ENCODE measurements around the gene CBR1. TPM values are rescaled to one million over a fixed set of nuclear protein-coding genes. Genes with fewer than 3 reads are reported as not detected.

CBR1 gene
- total and polyA plus RNA-seq, 2 of the 8 experiments (the other 6 are each of a cell fraction or from before 2014, with no cell fraction given), result 1.8 to 207 TPM

- no peak overlapping the region for H4K8ac ChIP-seq (ENCODE audit: extremely low read depth, insufficient read depth, low read length)
- no peak overlapping the region for H2BK120ac ChIP-seq (replicated peaks; ENCODE audit: low read depth, low read length)
- H3K36me3 ChIP-seq (ENCODE audit: control insufficient read depth in 2 of 4, insufficient read depth in 4 of 4, low read length in 3 of 4), result peaks cover 22 to 77% (median 63%) of the 10 kb centered on the region in 4 experiments; a peak in 7 of 8 replicates
- peaks cover 0 to 4% of the 10 kb centered on the region in 2 experiments for H4K20me1 ChIP-seq (replicated peaks in 1 of 2; ENCODE audit: control insufficient read depth in 1 of 2, insufficient read depth in 2 of 2, low read length in 2 of 2)
- POLR2A ChIA-PET (ENCODE audit: partially characterized antibody), result interaction anchor here (0.7 to 1.5 kb wide), 2 partner anchors 59 to 75 kb away, joined by 3 read pairs; no protein-coding TSS in a partner anchor
- H3K4me2 ChIP-seq (ENCODE audit: insufficient read depth in 1 of 2, low read depth in 2 of 2, low read length in 2 of 2), result no peak overlapping the region
- no peak overlapping the region for H3K23ac ChIP-seq (ENCODE audit: insufficient read length)
- no peak overlapping the region for H2BK12ac ChIP-seq (ENCODE audit: low read depth, low read length)
- no peak overlapping the region for H2AK5ac ChIP-seq (ENCODE audit: low read depth, low read length)
- H3K18ac ChIP-seq (ENCODE audit: extremely low read depth, low read length), result no peak overlapping the region
- H2BK5ac ChIP-seq (ENCODE audit: low read depth, low read length), result no peak overlapping the region
- H3K4me1 ChIP-seq (replicated peaks in 1 of 4; ENCODE audit: control insufficient read depth in 3 of 4, insufficient read depth in 4 of 4, low read length in 3 of 4), result peaks cover 0 to 3% (median 0%) of the 10 kb centered on the region in 4 experiments; a peak in 2 of 7 replicates
- H3K23me2 ChIP-seq (ENCODE audit: low read depth, low read length), result no peaks in the 10 kb centered on the region
- H3K79me2 ChIP-seq (ENCODE audit: control insufficient read depth in 1 of 2, insufficient read depth in 2 of 2, low read length in 2 of 2), result peaks cover 0 to 3% of the 10 kb centered on the region in 2 experiments; a peak in 1 of 4 replicates
- WGBS, 2 experiments (ENCODE audit: extremely low coverage in 1 of 2, insufficient coverage in 1 of 2, insufficient read length in 1 of 2, insufficient replicate concordance in 2 of 2, low coverage in 1 of 2, low lambda C conversion rate in 2 of 2, missing lambda C conversion rate in 1 of 2), result 83% methylated on average over 1 of the region's 1 CpG; no CpG with 5 or more reads in 1 of the 2 experiments
- CTCF ChIA-PET (ENCODE audit: partially characterized antibody), result interaction anchor here (0.8 to 1.4 kb wide), 4 partner anchors 9 to 71 kb away, joined by 3 to 4 read pairs (median 4); no protein-coding TSS in a partner anchor
- no peak overlapping the region for H3K4ac ChIP-seq (replicated peaks; ENCODE audit: insufficient read length, low read depth, low read length)
- DNase-seq (ENCODE audit: low read depth in 1 of 2, low spot score in 2 of 2) (no peak), FAIRE-seq (no peak)
- no peak overlapping the region for H2BK15ac ChIP-seq (ENCODE audit: low read length)
- H3K9me3 ChIP-seq (ENCODE audit: insufficient read depth in 2 of 2, low read depth in 1 of 2, low read length in 1 of 2), result no peaks in the 10 kb centered on the region
- H3K27ac ChIP-seq (ENCODE audit: low read depth, low read length), result no peak overlapping the region
- no peak overlapping the region for H4K91ac ChIP-seq (replicated peaks; ENCODE audit: insufficient read length, low read length)
- H3K9ac ChIP-seq (replicated peaks in 1 of 4; ENCODE audit: extremely low read depth in 1 of 4, low read depth in 3 of 4, low read length in 3 of 4), result no peak overlapping the region
- H3K14ac ChIP-seq (ENCODE audit: insufficient read length), result no peak overlapping the region
- H3K4me3 ChIP-seq (ENCODE audit: extremely low read depth in 1 of 4, insufficient read depth in 2 of 4, low read depth in 3 of 4, low read length in 4 of 4), result no peak overlapping the region
- no peak overlapping the region for H2BK20ac ChIP-seq (ENCODE audit: low read length)
- no peaks in the 10 kb centered on the region for H3K27me3 ChIP-seq (replicated peaks in 1 of 4; ENCODE audit: control insufficient read depth in 3 of 4, extremely low read depth in 1 of 4, insufficient read depth in 3 of 4, low read length in 3 of 4)
- no peaks in the 10 kb centered on the region for H3K79me1 ChIP-seq (ENCODE audit: low read depth, low read length)
- no peak overlapping the region for H4K5ac ChIP-seq (ENCODE audit: insufficient read length, low read depth, low read length)
- no peak overlapping the region for H2AFZ ChIP-seq (ENCODE audit: low read length)
- no peak overlapping the region for H3K56ac ChIP-seq (replicated peaks; ENCODE audit: insufficient read length, low read depth, low read length)
- no peak for TF ChIP-seq KDM1A (IDR thresholded peaks at IDR 0.05; ENCODE audit: borderline replicate concordance, low read length)
- no peak for TF ChIP-seq CHD1 (IDR thresholded peaks at IDR 0.05; ENCODE audit: low read depth, low read length)
- no peak for TF ChIP-seq ASH2L (IDR thresholded peaks at IDR 0.05; ENCODE audit: low read length)
- TF ChIP-seq CBX5 (IDR thresholded peaks at IDR 0.05; ENCODE audit: low read depth, low read length), result no peak
- TF ChIP-seq TEAD4 (IDR thresholded peaks at IDR 0.05; ENCODE audit: low read depth, low read length), result no peak
- no peak for TF ChIP-seq SP1 (IDR thresholded peaks at IDR 0.05; ENCODE audit: low read depth, low read length)
These were observed 27.9 kb upstream of the CBR1 start for GRCh38 chr21:36041910-36042309.

All from H1 (cell line).